Right lobe of liver (tissue), 6 donors: Measurements from ENCODE around the gene CTNND2. TPM values are rescaled to one million over a fixed set of nuclear protein-coding genes. Genes with fewer than 3 reads are reported as not detected.
"Not testable (repeated sequence)": the region's sequence is repeated elsewhere in the genome, so short reads cannot be mapped to it uniquely, and the experiment has no call there.

Experiments
- ATAC-seq, 4 donors: fragments of 200-7000 bp; cut with Tn5 transposase; one replicate each; pipeline ENCODE4 v1.9.1; 2020; ENCODE audit warnings: mild to moderate bottlenecking in 4 of 4, moderate library complexity in 4 of 4
- DNase-seq, 3 donors: peaks; one replicate each; pipeline ENCODE4 v3.0.0-alpha.2; 2020
- H3K27ac ChIP-seq, 3 donors: fragments of 200-600 bp; one replicate each; pipeline ENCODE4 v1.8.0; 2022
- H3K27me3 ChIP-seq, 2 donors: fragments of 200-600 bp; one replicate each; pipeline ENCODE4 v1.8.0; 2022
- H3K36me3 ChIP-seq, 4 donors: fragments of 200-600 bp; sonication (generic) in 1 of 4; one replicate each; pipeline versions ENCODE4 v1.5.1 to v1.8.0; 2017 to 2022; ENCODE audit warnings: control low read depth in 1 of 4
- H3K4me1 ChIP-seq, 4 donors: fragments of 200-600 bp; sonication (generic) in 1 of 4; one replicate each; pipeline versions ENCODE4 v1.5.1 to v1.8.0; 2017 to 2022; ENCODE audit warnings: control low read depth in 1 of 4
- H3K4me3 ChIP-seq, 3 donors: fragments of 200-600 bp; one replicate each; pipeline ENCODE4 v1.8.0; 2022
- H3K9me3 ChIP-seq, 4 donors: fragments of 200-600 bp; sonication (generic) in 1 of 4; one replicate each; pipeline versions ENCODE4 v1.5.1 to v1.8.0; 2017 to 2022; ENCODE audit warnings: control low read depth in 1 of 4
- POLR2A ChIP-seq: fragments of 450-650 bp; IDR thresholded peaks from one replicate; pipeline ENCODE4 v1.6.1; 2017; ENCODE audit warnings: antibody characterized with exemption, mild to moderate bottlenecking
- WGBS: methylation state at CpG from one replicate; pipeline ENCODE4 v1.1.6; 2018; ENCODE audit warnings: low coverage, low lambda C conversion rate; ENCODE audit not compliant: insufficient coverage; ENCODE audit errors: missing lambda C conversion rate; 5-methylcytosine and 5-hydroxymethylcytosine counted together
- intact Hi-C, 2 donors: fragments of 100-400 bp; cut with DNase I; formaldehyde crosslinking; loops; one replicate each; pipeline versions ENCODE4 v1.11.2 to v1.14.1; 2022
- total RNA-seq, 6 experiments: library from RNA; depleted of rRNA in 2 of 6; stranded (reverse); fragments of >200 nt in 2 of 6; fragmentation: NEBNext Ultra II Directional in 3 of 6; extraction: Animal tissue kit (Norgen Biotek cat#: 25700) in 3 of 6; gene quantifications; one replicate each; pipeline versions ENCODE4 v1.1.0 to v1.2.4, GENCODE V29; 2016 to 2023
- TF ChIP-seq, protein P1 (sequence below), 4 donors: fragments of 200-600 bp in 3 of 4; fragments of 450-650 bp in 1 of 4; IDR thresholded peaks; one replicate each; pipeline versions ENCODE4 v1.5.1 to v1.8.0; 2016 to 2022; ENCODE audit warnings: antibody characterized with exemption in 4 of 4, mild to moderate bottlenecking in 2 of 4
- donor health status: DM: no; HTN: yes; CAD: no.
- donor health status: DM: no; HTN: no; CAD: no.
- donor health status: DM: no; HTN: no; CAD: no.
- donor health status: DM: no; HTN: yes; CAD: no.
- donor health status: DM: no; HTN: yes; CAD: no.

The CTNND2 gene
- total RNA-seq, 6 experiments from 2014 or later, result 0.06 to 1.5 (median 1.1) TPM

DNA sequence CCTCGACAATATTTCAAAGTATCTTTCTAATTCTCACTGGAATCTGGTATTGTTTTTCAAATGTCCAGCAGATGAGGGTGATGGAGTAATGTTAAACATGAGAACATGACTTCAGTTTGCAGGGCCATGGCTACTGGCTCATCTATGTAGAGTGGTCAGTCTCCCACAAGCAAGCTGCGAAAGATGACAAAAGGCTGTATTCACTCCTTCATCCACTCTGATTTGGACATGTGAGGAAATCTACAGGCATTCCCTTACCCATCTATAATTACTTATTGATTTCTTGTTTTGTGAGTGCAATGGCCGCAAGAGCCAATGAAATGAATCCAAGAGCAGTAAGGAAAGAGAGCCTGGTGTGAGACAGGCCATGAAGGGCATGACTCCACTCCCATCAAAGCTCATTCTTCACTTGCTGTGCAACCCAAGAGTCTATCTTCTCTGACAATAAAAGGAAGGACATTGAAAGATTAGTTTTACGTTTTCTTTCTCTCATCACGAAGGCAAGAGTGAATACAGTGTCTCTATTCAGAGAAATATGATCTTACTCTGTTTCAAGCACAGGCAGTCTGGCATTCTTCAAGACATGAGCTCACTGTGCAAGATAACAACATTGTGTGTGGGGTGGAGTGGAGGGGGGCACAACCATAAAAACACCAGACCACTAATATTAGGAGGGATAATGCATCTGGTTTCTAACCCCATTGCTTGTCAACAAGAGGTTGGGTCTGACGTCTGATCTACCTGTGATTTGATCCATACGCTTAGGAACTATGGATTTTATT is 893.6 kb downstream of the CTNND2 start:
- no peak overlapping the region for H3K27ac ChIP-seq
- H3K27me3 ChIP-seq, result no peaks in the 10 kb centered on the region
- no peak overlapping the region for H3K4me3 ChIP-seq
- H3K9me3 ChIP-seq, result no peaks in the 10 kb centered on the region
- no peak for DNase-seq
- no peaks in the 10 kb centered on the region for H3K4me1 ChIP-seq
- intact Hi-C loops, result no loop called here
- no peak for TF ChIP-seq POLR2A
- TF ChIP-seq, protein P1, sequence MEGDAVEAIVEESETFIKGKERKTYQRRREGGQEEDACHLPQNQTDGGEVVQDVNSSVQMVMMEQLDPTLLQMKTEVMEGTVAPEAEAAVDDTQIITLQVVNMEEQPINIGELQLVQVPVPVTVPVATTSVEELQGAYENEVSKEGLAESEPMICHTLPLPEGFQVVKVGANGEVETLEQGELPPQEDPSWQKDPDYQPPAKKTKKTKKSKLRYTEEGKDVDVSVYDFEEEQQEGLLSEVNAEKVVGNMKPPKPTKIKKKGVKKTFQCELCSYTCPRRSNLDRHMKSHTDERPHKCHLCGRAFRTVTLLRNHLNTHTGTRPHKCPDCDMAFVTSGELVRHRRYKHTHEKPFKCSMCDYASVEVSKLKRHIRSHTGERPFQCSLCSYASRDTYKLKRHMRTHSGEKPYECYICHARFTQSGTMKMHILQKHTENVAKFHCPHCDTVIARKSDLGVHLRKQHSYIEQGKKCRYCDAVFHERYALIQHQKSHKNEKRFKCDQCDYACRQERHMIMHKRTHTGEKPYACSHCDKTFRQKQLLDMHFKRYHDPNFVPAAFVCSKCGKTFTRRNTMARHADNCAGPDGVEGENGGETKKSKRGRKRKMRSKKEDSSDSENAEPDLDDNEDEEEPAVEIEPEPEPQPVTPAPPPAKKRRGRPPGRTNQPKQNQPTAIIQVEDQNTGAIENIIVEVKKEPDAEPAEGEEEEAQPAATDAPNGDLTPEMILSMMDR (IDR thresholded peaks at IDR 0.05), result no peak
- no peaks in the 10 kb centered on the region for H3K36me3 ChIP-seq
- ATAC-seq, result no peak
- 55% methylated on average over 7 of the region's 7 CpGs for WGBS

DNA sequence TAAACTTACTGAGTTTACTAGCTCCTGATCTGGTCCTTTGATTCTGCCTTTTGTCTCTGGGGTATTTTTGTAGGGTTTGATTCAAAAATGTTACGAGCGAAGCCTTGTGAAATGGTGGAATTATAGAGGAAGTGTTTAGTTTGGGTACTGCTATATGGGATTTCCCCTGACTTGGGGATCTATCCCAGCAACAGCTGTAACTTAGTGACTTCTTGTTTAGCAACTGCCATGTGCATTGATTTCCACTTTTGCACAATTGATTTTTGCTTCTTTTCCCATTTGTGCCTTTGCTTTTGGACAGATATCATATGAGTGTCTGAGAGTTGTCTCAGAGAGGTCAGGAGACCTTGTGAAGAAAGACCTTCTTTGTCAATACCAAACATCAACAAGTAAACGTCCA is 894.7 kb downstream of the CTNND2 start:
- no peak overlapping the region for H3K4me3 ChIP-seq
- no peak for TF ChIP-seq POLR2A
- TF ChIP-seq, protein P1 (IDR thresholded peaks at IDR 0.05), result no peak
- no peaks in the 10 kb centered on the region for H3K9me3 ChIP-seq
- H3K4me1 ChIP-seq, result no peaks in the 10 kb centered on the region
- H3K36me3 ChIP-seq, result no peaks in the 10 kb centered on the region
- DNase-seq (no peak), ATAC-seq (no peak)
- intact Hi-C loops, result no loop called here
- no peaks in the 10 kb centered on the region for H3K27me3 ChIP-seq
- 56% methylated on average over 3 of the region's 3 CpGs for WGBS
- no peak overlapping the region for H3K27ac ChIP-seq

DNA sequence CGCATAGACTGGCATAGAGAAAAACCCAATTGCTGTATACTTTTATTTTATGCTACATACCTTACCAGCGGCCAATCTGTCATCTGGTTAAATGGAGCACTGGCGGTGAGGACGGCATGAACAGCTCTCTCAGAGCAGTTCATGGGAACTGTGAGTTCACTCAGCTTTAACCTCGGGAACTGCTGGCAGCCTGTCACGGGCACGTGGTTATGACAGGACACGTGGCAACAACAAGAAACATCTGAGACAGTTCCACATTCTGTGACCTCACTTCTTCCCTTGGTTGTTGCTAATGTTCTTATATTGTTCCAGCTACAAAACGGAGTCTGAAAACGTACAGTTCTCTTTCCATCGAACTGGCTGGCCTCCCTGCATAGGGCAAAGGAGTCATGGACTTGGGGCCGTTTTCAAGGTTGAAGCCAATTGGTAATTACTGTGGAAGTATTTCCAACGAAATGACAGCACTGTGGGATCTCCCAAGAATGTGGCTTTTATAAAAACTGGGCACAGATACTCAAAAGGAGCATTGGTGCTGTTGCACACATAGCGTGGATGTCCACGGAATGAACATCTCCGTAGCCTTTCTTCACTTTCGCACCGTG is 896.9 kb downstream of the CTNND2 start:
- Histone ChIP-seq H3K9me3 (no peaks in the 10 kb centered on the region), H3K27me3 (no peaks in the 10 kb centered on the region), H3K4me3 (no peak overlapping the region), H3K36me3 (no peaks in the 10 kb centered on the region), H3K4me1 (no peaks in the 10 kb centered on the region), H3K27ac (no peak overlapping the region)
- WGBS, result 66% methylated on average over 18 of the region's 18 CpGs
- intact Hi-C loops, result no loop called here
- no peak for DNase-seq
- no peak for TF ChIP-seq POLR2A
- TF ChIP-seq, protein P1 (IDR thresholded peaks at IDR 0.05), result no peak
- ATAC-seq, result peak in 3 of 4 donors; percentile 42 to 56 (median 49)

DNA sequence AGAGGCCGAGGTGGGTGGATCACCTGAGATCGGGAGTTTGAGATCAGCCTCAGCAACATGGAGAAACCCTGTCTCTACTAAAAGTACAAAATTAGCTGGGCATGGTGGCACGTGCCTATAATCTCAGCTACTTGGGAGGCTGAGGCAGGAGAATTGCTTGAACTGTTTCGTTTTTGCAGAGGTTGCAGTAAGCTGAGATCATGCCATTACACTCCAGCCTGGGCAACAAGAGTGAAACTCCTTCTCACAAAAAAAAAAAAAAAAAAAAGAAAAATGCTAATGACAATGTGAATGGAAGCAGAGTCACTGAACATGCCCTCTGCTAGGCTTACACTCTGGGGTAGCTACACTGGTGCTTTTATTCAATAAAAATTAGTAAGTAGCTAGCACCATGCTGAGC is 899.7 kb downstream of the CTNND2 start:
- H3K9me3 ChIP-seq, H3K27ac ChIP-seq, H3K4me1 ChIP-seq, H3K4me3 ChIP-seq, H3K36me3 ChIP-seq, intact Hi-C loops, DNase-seq, H3K27me3 ChIP-seq, ATAC-seq: not testable (repeated sequence)
- WGBS, result 80% methylated on average over 2 of the region's 4 CpGs
